ENCODE results near the gene WARS2.
"Not testable (repeated sequence)": the region's sequence is repeated elsewhere in the genome, so short reads cannot be mapped to it uniquely, and the experiment has no call there.

Gene WARS2

DNA sequence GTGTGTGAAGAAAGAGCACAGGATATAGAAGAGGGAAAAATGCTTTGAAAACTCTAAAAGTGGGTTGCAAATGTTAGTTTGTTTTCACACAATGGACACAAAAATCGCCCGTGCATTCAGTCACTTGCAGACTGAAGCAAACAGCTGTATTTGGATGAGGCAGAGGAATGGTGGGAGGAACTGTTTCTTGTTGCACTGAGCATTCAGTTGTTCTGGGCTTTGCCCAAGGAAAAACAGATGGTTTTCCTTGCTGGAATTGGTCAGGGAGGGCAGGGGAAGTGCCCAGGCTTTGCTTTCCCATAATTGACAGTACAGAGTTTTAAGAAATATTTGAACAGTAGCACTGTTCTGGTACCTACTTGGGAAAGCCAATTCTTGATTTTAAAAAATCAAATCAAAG lies 19.5 kb upstream of the WARS2 start:
- H3K9ac ChIP-seq (ENCODE audit: low read depth, low read length): peak overlapping the region; percentile 17
- H3K4me3 ChIP-seq (ENCODE audit: low read length): no peak overlapping the region
- peak overlapping the region; percentile 15 for H3K4me2 ChIP-seq (ENCODE audit: low read length)
- no peaks in the 10 kb centered on the region for H3K27me3 ChIP-seq (ENCODE audit: control insufficient read depth, insufficient read depth, low read length)
- no peaks in the 10 kb centered on the region for H3K9me3 ChIP-seq (replicated peaks; ENCODE audit: low read length)
- no peaks in the 10 kb centered on the region for H3K36me3 ChIP-seq (ENCODE audit: insufficient read depth, low read length)
- peaks cover 26% of the 10 kb centered on the region for H3K4me1 ChIP-seq (ENCODE audit: control insufficient read depth, insufficient read depth, low read length)

DNA sequence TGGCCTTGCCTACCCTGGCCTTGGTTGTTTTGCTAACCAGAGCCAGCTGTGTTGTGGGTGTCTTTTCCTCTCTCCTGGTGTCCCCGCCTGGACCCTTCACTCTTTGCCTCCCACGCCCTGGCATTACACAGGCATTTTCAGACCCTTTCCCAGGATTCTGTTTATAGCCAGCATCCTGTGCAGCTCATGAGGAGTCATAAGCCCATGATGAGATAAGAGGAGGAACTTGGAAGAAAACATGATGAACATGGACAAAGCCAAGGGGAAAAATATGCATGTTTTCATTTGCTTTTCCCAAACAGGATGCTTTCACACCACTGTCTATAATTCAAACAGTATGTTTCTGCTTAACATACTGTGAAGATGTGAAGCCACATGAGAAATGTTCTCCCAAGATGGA lies 18.7 kb upstream of the WARS2 start:
- H3K4me3 ChIP-seq (ENCODE audit: low read length): no peak overlapping the region
- H3K4me2 ChIP-seq (ENCODE audit: low read length): no peak overlapping the region
- peaks cover 26% of the 10 kb centered on the region for H3K4me1 ChIP-seq (ENCODE audit: control insufficient read depth, insufficient read depth, low read length)
- no peaks in the 10 kb centered on the region for H3K9me3 ChIP-seq (replicated peaks; ENCODE audit: low read length)
- H3K9ac ChIP-seq (ENCODE audit: low read depth, low read length): no peak overlapping the region
- H3K27me3 ChIP-seq (ENCODE audit: control insufficient read depth, insufficient read depth, low read length): no peaks in the 10 kb centered on the region
- no peaks in the 10 kb centered on the region for H3K36me3 ChIP-seq (ENCODE audit: insufficient read depth, low read length)

- H3K27me3 ChIP-seq (ENCODE audit: control insufficient read depth, insufficient read depth, low read length); H3K9me3 ChIP-seq (replicated peaks; ENCODE audit: low read length); H3K9ac ChIP-seq (ENCODE audit: low read depth, low read length); H3K36me3 ChIP-seq (ENCODE audit: insufficient read depth, low read length); H3K4me2 ChIP-seq (ENCODE audit: low read length); H3K4me3 ChIP-seq (ENCODE audit: low read length): not testable (repeated sequence)
- H3K4me1 ChIP-seq (ENCODE audit: control insufficient read depth, insufficient read depth, low read length): peaks cover 26% of the 10 kb centered on the region
Observed at GRCh38 chr1:119156761-119157160, 16.3 kb upstream of the WARS2 start.

DNA sequence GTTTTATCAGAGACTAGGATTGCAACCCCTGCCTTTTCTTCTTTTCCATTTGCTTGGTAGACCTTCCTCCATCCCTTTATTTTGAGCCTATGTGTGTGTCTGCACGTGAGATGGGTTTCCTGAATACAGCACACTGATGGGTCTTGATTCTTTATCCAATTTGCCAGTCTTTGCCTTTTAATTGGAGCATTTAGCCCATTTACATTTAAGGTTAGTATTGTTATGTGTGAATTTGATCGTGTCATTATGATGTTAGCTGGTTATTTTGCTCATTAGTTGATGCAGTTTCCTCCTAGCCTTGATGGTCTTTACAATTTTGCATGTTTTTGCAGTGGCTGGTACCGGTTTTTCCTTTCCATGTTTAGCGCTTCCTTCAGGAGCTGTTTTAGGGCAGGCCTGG lies 14.6 kb upstream of the WARS2 start:
- H3K36me3 ChIP-seq (ENCODE audit: insufficient read depth, low read length); H3K9me3 ChIP-seq (replicated peaks; ENCODE audit: low read length); H3K4me2 ChIP-seq (ENCODE audit: low read length); H3K4me3 ChIP-seq (ENCODE audit: low read length); H3K9ac ChIP-seq (ENCODE audit: low read depth, low read length); H3K27me3 ChIP-seq (ENCODE audit: control insufficient read depth, insufficient read depth, low read length): not testable (repeated sequence)
- H3K4me1 ChIP-seq (ENCODE audit: control insufficient read depth, insufficient read depth, low read length): peaks cover 13% of the 10 kb centered on the region

- Histone ChIP-seq H3K27me3 (ENCODE audit: control insufficient read depth, insufficient read depth, low read length) (no peaks in the 10 kb centered on the region), H3K36me3 (ENCODE audit: insufficient read depth, low read length) (peaks cover 3% of the 10 kb centered on the region), H3K4me3 (ENCODE audit: low read length) (no peak overlapping the region), H3K4me1 (ENCODE audit: control insufficient read depth, insufficient read depth, low read length) (peaks cover 7% of the 10 kb centered on the region), H3K4me2 (ENCODE audit: low read length) (no peak overlapping the region), H3K9ac (ENCODE audit: low read depth, low read length) (no peak overlapping the region), H3K9me3 (replicated peaks; ENCODE audit: low read length) (no peaks in the 10 kb centered on the region)
Observed at GRCh38 chr1:119150150-119150549, 9.7 kb upstream of the WARS2 start.

DNA sequence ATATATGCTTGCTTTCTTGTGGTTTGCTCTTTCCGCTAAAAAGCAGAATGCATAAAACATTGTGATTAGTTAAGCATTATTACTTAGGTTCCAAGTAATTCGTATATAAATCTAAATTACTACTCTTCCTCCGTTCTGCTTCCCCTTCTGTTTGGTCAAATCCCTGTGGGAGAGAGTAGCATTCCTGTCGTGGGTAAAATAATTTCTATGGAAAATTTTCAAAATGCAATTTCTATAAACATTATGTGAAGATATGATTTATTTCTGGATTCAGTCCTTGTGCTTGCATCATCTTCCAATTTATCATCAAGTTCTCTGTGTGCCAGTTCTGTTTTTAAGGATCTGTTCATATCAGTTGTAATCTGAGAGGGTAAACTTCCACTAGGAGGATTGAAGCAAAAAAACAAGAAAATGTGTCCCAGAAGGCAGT lies 7.2 kb upstream of the WARS2 start:
- Histone ChIP-seq H3K4me2 (ENCODE audit: low read length) (no peak overlapping the region), H3K9ac (ENCODE audit: low read depth, low read length) (no peak overlapping the region), H3K4me1 (ENCODE audit: control insufficient read depth, insufficient read depth, low read length) (peaks cover 7% of the 10 kb centered on the region), H3K9me3 (replicated peaks; ENCODE audit: low read length) (no peaks in the 10 kb centered on the region), H3K4me3 (ENCODE audit: low read length) (no peak overlapping the region), H3K36me3 (ENCODE audit: insufficient read depth, low read length) (peaks cover 3% of the 10 kb centered on the region), H3K27me3 (ENCODE audit: control insufficient read depth, insufficient read depth, low read length) (no peaks in the 10 kb centered on the region)

- H3K4me2 ChIP-seq (ENCODE audit: low read length): no peak overlapping the region
- no peak overlapping the region for H3K4me3 ChIP-seq (ENCODE audit: low read length)
- peaks cover 12% of the 10 kb centered on the region for H3K4me1 ChIP-seq (ENCODE audit: control insufficient read depth, insufficient read depth, low read length)
- H3K36me3 ChIP-seq (ENCODE audit: insufficient read depth, low read length): peaks cover 3% of the 10 kb centered on the region
- no peaks in the 10 kb centered on the region for H3K9me3 ChIP-seq (replicated peaks; ENCODE audit: low read length)
- no peaks in the 10 kb centered on the region for H3K27me3 ChIP-seq (ENCODE audit: control insufficient read depth, insufficient read depth, low read length)
- H3K9ac ChIP-seq (ENCODE audit: low read depth, low read length): no peak overlapping the region
Observed at GRCh38 chr1:119146466-119146865, 6.0 kb upstream of the WARS2 start.

DNA sequence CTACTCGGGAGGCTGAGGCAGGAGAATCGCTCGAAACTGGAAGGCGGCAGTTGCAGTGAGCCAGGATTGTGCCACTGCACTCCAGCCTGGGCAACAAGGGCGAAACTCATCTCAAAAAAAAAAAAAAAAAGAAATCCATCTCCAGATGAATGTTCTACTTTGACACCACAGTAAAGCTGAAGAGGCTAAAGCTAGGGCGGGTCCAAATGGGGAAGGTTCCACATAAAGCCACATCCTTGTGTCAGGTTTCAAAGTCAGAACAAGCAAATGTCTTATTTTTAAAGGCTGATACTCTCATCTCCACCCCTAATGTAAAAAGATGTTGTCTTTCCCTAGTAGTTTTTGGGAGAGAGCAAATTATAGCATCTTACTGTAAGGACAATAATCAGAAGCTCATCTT lies 4.4 kb upstream of the WARS2 start:
- Histone ChIP-seq H3K4me2 (ENCODE audit: low read length) (no peak overlapping the region), H3K4me3 (ENCODE audit: low read length) (no peak overlapping the region), H3K9ac (ENCODE audit: low read depth, low read length) (no peak overlapping the region), H3K9me3 (replicated peaks; ENCODE audit: low read length) (no peaks in the 10 kb centered on the region), H3K27me3 (ENCODE audit: control insufficient read depth, insufficient read depth, low read length) (no peaks in the 10 kb centered on the region), H3K4me1 (ENCODE audit: control insufficient read depth, insufficient read depth, low read length) (peaks cover 18% of the 10 kb centered on the region), H3K36me3 (ENCODE audit: insufficient read depth, low read length) (peaks cover 3% of the 10 kb centered on the region)

DNA sequence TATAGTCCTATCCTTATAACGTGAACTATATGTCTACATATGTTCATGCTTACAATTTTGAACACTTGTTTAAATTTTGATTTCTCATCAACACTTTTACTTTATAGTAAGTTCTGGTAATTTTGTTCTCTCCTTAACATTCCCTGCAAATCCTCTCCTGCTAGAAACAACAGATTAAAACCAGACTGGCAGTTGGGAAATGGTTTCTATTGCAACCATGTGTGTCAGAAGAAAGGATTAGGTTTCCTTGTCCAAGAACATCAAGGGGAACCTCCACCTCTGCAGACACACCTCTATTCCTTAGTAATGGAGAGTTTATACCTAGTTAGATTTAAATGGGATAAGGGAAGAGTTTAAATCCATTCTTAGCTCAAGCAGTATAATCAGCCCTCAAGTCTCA lies 3.3 kb upstream of the WARS2 start:
- Histone ChIP-seq H3K4me2 (ENCODE audit: low read length) (no peak overlapping the region), H3K9ac (ENCODE audit: low read depth, low read length) (no peak overlapping the region), H3K27me3 (ENCODE audit: control insufficient read depth, insufficient read depth, low read length) (no peaks in the 10 kb centered on the region), H3K9me3 (replicated peaks; ENCODE audit: low read length) (no peaks in the 10 kb centered on the region), H3K36me3 (ENCODE audit: insufficient read depth, low read length) (peaks cover 3% of the 10 kb centered on the region), H3K4me1 (ENCODE audit: control insufficient read depth, insufficient read depth, low read length) (peaks cover 25% of the 10 kb centered on the region), H3K4me3 (ENCODE audit: low read length) (no peak overlapping the region)

DNA sequence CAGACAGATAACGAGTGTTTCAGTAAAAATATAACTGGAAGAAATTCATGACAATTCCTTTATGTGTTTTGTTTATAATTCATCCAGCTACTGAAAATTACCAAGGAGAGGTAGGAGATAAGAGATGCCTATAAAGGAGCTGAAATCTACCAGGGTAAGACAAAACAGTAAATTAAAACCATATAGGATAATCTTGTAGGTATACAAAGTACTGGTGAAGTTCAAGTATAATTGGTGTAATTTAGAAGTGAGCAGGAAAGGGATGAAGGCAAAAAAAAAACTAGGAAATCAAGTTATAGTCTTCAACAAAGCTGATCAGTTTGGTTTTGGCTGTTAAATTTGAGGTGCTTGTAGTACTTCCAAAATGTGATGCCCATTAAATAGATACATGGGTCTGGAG lies 1.2 kb upstream of the WARS2 start:
- peak overlapping the region; percentile 93 for H3K9ac ChIP-seq (ENCODE audit: low read depth, low read length)
- no peaks in the 10 kb centered on the region for H3K36me3 ChIP-seq (ENCODE audit: insufficient read depth, low read length)
- H3K27me3 ChIP-seq (ENCODE audit: control insufficient read depth, insufficient read depth, low read length): no peaks in the 10 kb centered on the region
- H3K4me2 ChIP-seq (ENCODE audit: low read length): peak overlapping the region; percentile 87
- peak overlapping the region; percentile 7 for H3K4me3 ChIP-seq (ENCODE audit: low read length)
- H3K9me3 ChIP-seq (replicated peaks; ENCODE audit: low read length): no peaks in the 10 kb centered on the region
- peaks cover 19% of the 10 kb centered on the region for H3K4me1 ChIP-seq (ENCODE audit: control insufficient read depth, insufficient read depth, low read length)

DNA sequence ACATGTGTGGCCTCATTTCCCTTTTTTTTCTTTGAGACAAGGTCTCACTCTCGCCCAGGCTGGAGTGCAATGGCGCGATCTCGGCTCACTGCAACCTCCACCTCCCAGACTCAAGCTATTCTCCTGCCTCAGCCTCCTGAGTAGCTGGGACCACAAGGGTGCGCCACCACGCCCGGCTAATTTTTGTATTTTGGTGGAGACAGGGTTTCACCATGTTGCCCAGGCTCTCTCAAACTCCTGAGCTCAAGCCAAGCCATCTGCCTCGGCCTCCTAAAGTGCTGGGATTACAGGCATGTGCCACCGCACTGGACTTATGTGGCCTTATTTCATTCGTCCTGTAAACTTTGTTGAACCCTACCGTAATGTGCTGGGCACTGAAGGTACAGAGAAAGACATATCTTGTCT lies 569 bp upstream of the WARS2 start:
- Histone ChIP-seq H3K36me3 (ENCODE audit: insufficient read depth, low read length) (no peaks in the 10 kb centered on the region), H3K9me3 (replicated peaks; ENCODE audit: low read length) (no peaks in the 10 kb centered on the region), H3K4me1 (ENCODE audit: control insufficient read depth, insufficient read depth, low read length) (peaks cover 23% of the 10 kb centered on the region), H3K4me2 (ENCODE audit: low read length) (peak overlapping the region; percentile 87), H3K4me3 (ENCODE audit: low read length) (peak overlapping the region; percentile 82), H3K27me3 (ENCODE audit: control insufficient read depth, insufficient read depth, low read length) (no peaks in the 10 kb centered on the region), H3K9ac (ENCODE audit: low read depth, low read length) (peak overlapping the region; percentile 93)

DNA sequence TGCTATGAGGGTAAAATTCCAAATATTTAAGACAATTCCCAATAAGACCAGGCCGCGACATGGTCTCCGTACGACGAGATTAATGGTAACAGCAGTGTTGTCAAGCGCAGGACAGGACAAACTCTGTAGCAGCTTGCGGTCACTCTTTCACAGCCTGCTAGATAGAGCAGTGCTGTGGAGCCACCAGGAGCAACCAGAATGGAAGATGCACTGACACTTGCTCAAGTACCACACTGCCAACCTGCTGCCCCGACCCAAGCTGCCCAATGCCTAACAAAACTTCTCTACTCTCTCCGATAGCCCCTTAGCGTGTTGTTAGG lies 636 bp downstream of the WARS2 start:
- no peaks in the 10 kb centered on the region for H3K27me3 ChIP-seq (ENCODE audit: control insufficient read depth, insufficient read depth, low read length)
- H3K9ac ChIP-seq (ENCODE audit: low read depth, low read length): peak overlapping the region; percentile 93
- no peaks in the 10 kb centered on the region for H3K36me3 ChIP-seq (ENCODE audit: insufficient read depth, low read length)
- H3K4me1 ChIP-seq (ENCODE audit: control insufficient read depth, insufficient read depth, low read length): peaks cover 23% of the 10 kb centered on the region
- peak overlapping the region; percentile 82 for H3K4me3 ChIP-seq (ENCODE audit: low read length)
- H3K4me2 ChIP-seq (ENCODE audit: low read length): peak overlapping the region; percentile 87
- H3K9me3 ChIP-seq (replicated peaks; ENCODE audit: low read length): no peaks in the 10 kb centered on the region

All from skeletal muscle satellite cell (primary cell).